IMR-90 (cell line): ENCODE results near the gene RBM23. TPM values are rescaled to one million over a fixed set of nuclear protein-coding genes. Genes with fewer than 3 reads are reported as not detected.

Source experiments
- ATAC-seq: fragments of 200-7000 bp; cut with Tn5 transposase; 2 replicates; pipeline ENCODE4 v1.9.1; 2020; ENCODE audit warnings: low read depth, mild to moderate bottlenecking, moderate library complexity
- BruUV-seq: library from RNA; stranded (reverse); fragments of 400-500 nt; replicated peaks from 2 replicates; lab custom pipeline; 2021; lab: Mats Ljungman, UMichigan
- CTCF ChIA-PET: fragments of 300-600 bp; formaldehyde crosslinking; extraction: SDS; loops from one replicate; lab custom pipeline; 2021; ENCODE audit warnings: antibody characterized with exemption; lab: Yijun Ruan, JAX
- POLR2A ChIA-PET: fragments of 300-600 bp; sonication (Branson Sonifier 250); formaldehyde crosslinking; loops from one replicate; lab custom pipeline; 2022; ENCODE audit warnings: antibody characterized with exemption; ENCODE audit not compliant: unreplicated experiment; lab: Charles Lee
- DNase-seq: peaks from one replicate; pipeline ENCODE4 v3.0.0; 2013
- H2AFZ ChIP-seq: replicated peaks from 2 replicates; pipeline ENCODE3; 2013; ENCODE audit warnings: low read length, mild to moderate bottlenecking; ENCODE audit not compliant: poor library complexity
- H2AK5ac ChIP-seq: 2 replicates; pipeline ENCODE4 v1.6.1; 2013; ENCODE audit warnings: low read depth, low read length, inconsistent platforms
- H2AK9ac ChIP-seq: replicated peaks from 2 replicates; pipeline ENCODE3; 2013; ENCODE audit warnings: mild to moderate bottlenecking, low read depth, low read length, moderate library complexity; ENCODE audit not compliant: poor library complexity
- H2BK120ac ChIP-seq: 2 replicates; pipeline ENCODE4 v1.6.1; 2013; ENCODE audit warnings: low read depth, low read length, inconsistent platforms
- H2BK15ac ChIP-seq: 3 replicates; pipeline ENCODE4 v1.6.1; 2013; ENCODE audit warnings: low read depth, low read length, inconsistent platforms
- H2BK20ac ChIP-seq: 2 replicates; pipeline ENCODE4 v1.6.1; 2013; ENCODE audit warnings: low read depth, mild to moderate bottlenecking, inconsistent platforms, low read length, moderate library complexity
- H2BK5ac ChIP-seq: 2 replicates; pipeline ENCODE4 v1.6.1; 2013; ENCODE audit warnings: mild to moderate bottlenecking, low read depth, low read length, inconsistent platforms; ENCODE audit not compliant: poor library complexity, severe bottlenecking
- H3K14ac ChIP-seq: replicated peaks from 2 replicates; pipeline ENCODE4 v1.6.1; 2013; ENCODE audit warnings: low read depth, low read length, inconsistent platforms
- H3K18ac ChIP-seq: 2 replicates; pipeline ENCODE4 v1.6.1; 2013; ENCODE audit warnings: low read depth, low read length, control low read depth
- H3K23ac ChIP-seq: 2 replicates; pipeline ENCODE4 v1.6.1; 2013; ENCODE audit warnings: low read depth, low read length, inconsistent platforms
- H3K27ac ChIP-seq: 2 replicates; pipeline ENCODE4 v1.5.1; 2013; ENCODE audit warnings: mild to moderate bottlenecking, control low read depth, low read length; ENCODE audit not compliant: insufficient read depth
- H3K27me3 ChIP-seq: 2 replicates; pipeline ENCODE4 v1.6.1; 2013; ENCODE audit warnings: low read length; ENCODE audit not compliant: control insufficient read depth, insufficient read depth
- H3K36me3 ChIP-seq: 2 replicates; pipeline ENCODE4 v1.6.1; 2013; ENCODE audit warnings: low read length, mixed read lengths; ENCODE audit not compliant: control insufficient read depth, insufficient read depth
- H3K4ac ChIP-seq: 2 replicates; pipeline ENCODE4 v1.6.1; 2013; ENCODE audit warnings: low read depth, low read length, inconsistent platforms
- H3K4me1 ChIP-seq: 2 replicates; pipeline ENCODE4 v1.6.1; 2013; ENCODE audit warnings: low read length, mixed read lengths; ENCODE audit not compliant: control insufficient read depth, insufficient read depth
- H3K4me2 ChIP-seq: 2 replicates; pipeline ENCODE4 v1.6.1; 2013; ENCODE audit warnings: low read depth, mild to moderate bottlenecking, control low read depth, low read length, moderate library complexity
- H3K4me3 ChIP-seq: 2 replicates; pipeline ENCODE4 v1.5.1; 2013; ENCODE audit warnings: low read depth, mild to moderate bottlenecking, control low read depth, low read length, moderate library complexity; ENCODE audit not compliant: insufficient read depth
- H3K56ac ChIP-seq: 2 replicates; pipeline ENCODE4 v1.6.1; 2013; ENCODE audit warnings: low read length, inconsistent platforms; ENCODE audit not compliant: insufficient read depth; ENCODE audit errors: extremely low read depth
- H3K79me1 ChIP-seq, 2 experiments: 2 replicates each; pipeline ENCODE4 v1.6.1; 2013; ENCODE audit warnings: low read length in 2 of 2, inconsistent platforms in 1 of 2, low read depth in 1 of 2
- H3K9ac ChIP-seq: 2 replicates; pipeline ENCODE4 v1.6.1; 2013; ENCODE audit warnings: low read depth, low read length, control low read depth
- H3K9me1 ChIP-seq: 2 replicates; pipeline ENCODE4 v1.6.1; 2013; ENCODE audit warnings: low read length, inconsistent platforms; ENCODE audit not compliant: insufficient read depth
- H3K9me3 ChIP-seq: 2 replicates; pipeline ENCODE4 v1.6.1; 2013; ENCODE audit warnings: low read length; ENCODE audit not compliant: control insufficient read depth, insufficient read depth
- H4K20me1 ChIP-seq: 2 replicates; pipeline ENCODE4 v1.6.1; 2013; ENCODE audit warnings: low read length, inconsistent platforms; ENCODE audit not compliant: insufficient read depth
- H4K5ac ChIP-seq: 2 replicates; pipeline ENCODE4 v1.6.1; 2013; ENCODE audit warnings: mild to moderate bottlenecking, low read depth, low read length, control low read depth
- H4K8ac ChIP-seq, 2 experiments: 2 replicates each; pipeline ENCODE4 v1.6.1; 2013; ENCODE audit warnings: low read depth in 2 of 2, low read length in 2 of 2, control low read depth in 1 of 2, inconsistent platforms in 1 of 2
- H4K91ac ChIP-seq: 2 replicates; pipeline ENCODE4 v1.6.1; 2013; ENCODE audit warnings: low read depth, low read length, inconsistent platforms; ENCODE audit not compliant: insufficient read depth
- BHLHE40 ChIP-seq: fragments of 150-350 bp; IDR thresholded peaks from 2 replicates; pipeline ENCODE4 v1.6.1; 2016; ENCODE audit warnings: mild to moderate bottlenecking, low read depth, low read length
- CEBPB ChIP-seq: IDR thresholded peaks from 2 replicates; pipeline ENCODE4 v1.6.1; 2012; ENCODE audit warnings: low read depth, low read length, improper control_type of control experiment
- CHD1 ChIP-seq: IDR thresholded peaks from 2 replicates; pipeline ENCODE4 v1.6.1; 2012; ENCODE audit warnings: low read depth, low read length, improper control_type of control experiment
- ELK1 ChIP-seq: fragments of 150-350 bp; IDR thresholded peaks from 2 replicates; pipeline ENCODE4 v1.6.1; 2016; ENCODE audit warnings: low read depth, mild to moderate bottlenecking, low read length, moderate library complexity, borderline replicate concordance
- FOS ChIP-seq: fragments of 150-350 bp; IDR thresholded peaks from 2 replicates; pipeline ENCODE4 v1.6.1; 2016; ENCODE audit warnings: low read depth, low read length
- MAFK ChIP-seq: IDR thresholded peaks from 2 replicates; pipeline ENCODE4 v1.6.1; 2012; ENCODE audit warnings: low read depth, low read length, improper control_type of control experiment
- MAZ ChIP-seq: IDR thresholded peaks from 2 replicates; pipeline ENCODE4 v1.6.1; 2012; ENCODE audit warnings: low read depth, mild to moderate bottlenecking, low read length, improper control_type of control experiment, moderate library complexity, borderline replicate concordance
- POLR2A ChIP-seq: IDR thresholded peaks from 2 replicates; pipeline ENCODE4 v1.6.1; 2012; ENCODE audit warnings: mild to moderate bottlenecking, low read depth, low read length
- RAD21 ChIP-seq: IDR thresholded peaks from 2 replicates; pipeline ENCODE4 v1.6.1; 2012; ENCODE audit warnings: low read length, improper control_type of control experiment
- RCOR1 ChIP-seq: IDR thresholded peaks from 2 replicates; pipeline ENCODE4 v1.6.1; 2012; ENCODE audit warnings: mild to moderate bottlenecking, low read length, improper control_type of control experiment; ENCODE audit not compliant: insufficient replicate concordance
- SMC3 ChIP-seq: fragments of 150-350 bp; IDR thresholded peaks from 2 replicates; pipeline ENCODE4 v1.6.1; 2016; ENCODE audit warnings: low read depth, mild to moderate bottlenecking, antibody characterized with exemption, low read length, moderate library complexity
- WGBS, 2 experiments: methylation state at CpG; one replicate each; pipeline versions ENCODE4 v1.1.5 to v1.1.7; 2013; ENCODE audit warnings: missing lambda C conversion rate in 2 of 2; ENCODE audit not compliant: insufficient read length in 1 of 2; ENCODE audit errors: extremely low coverage in 2 of 2; 5-methylcytosine and 5-hydroxymethylcytosine counted together
- dilution Hi-C: fragments of 300-500 bp; cut with HindIII; formaldehyde crosslinking; loops from one replicate; pipeline ENCODE4 v1.14.3; 2018; ENCODE audit warnings: low sequenced_read_pairs; ENCODE audit not compliant: unreplicated experiment
- in situ Hi-C: fragments of 300-500 bp; cut with MboI; formaldehyde crosslinking; loops from 3 replicates; pipeline ENCODE4 v1.14.3; 2019; ENCODE audit warnings: low sequenced_read_pairs, inconsistent platforms, mixed read lengths
- intact Hi-C: fragments of 100-400 bp; cut with micrococcal nuclease; formaldehyde crosslinking; loops from 2 replicates; pipeline ENCODE4 v1.10.0; 2022
- polyA plus RNA-seq, 3 experiments: library from polyadenylated mRNA; depleted of rRNA; stranded (reverse); fragments of >200 nt; gene quantifications; 2 replicates each; pipeline ENCODE4 v1.2.3, GENCODE V29; 2012; ENCODE audit warnings: low replicate concordance in 1 of 3
- total RNA-seq: library from RNA; depleted of rRNA; stranded (reverse); fragments of >200 nt; gene quantifications from 2 replicates; pipeline ENCODE4 v1.2.3, GENCODE V29; 2012
- TF ChIP-seq, protein P1 (sequence below): conservative IDR thresholded peaks from 2 replicates; pipeline ENCODE4 v1.5.1; 2012; ENCODE audit warnings: mild to moderate bottlenecking, low read depth, low read length, improper control_type of control experiment

Gene RBM23
- total and polyA plus RNA-seq, 2 of the 4 experiments (the other 2 are of a cell fraction) = 44.7 to 375 TPM

- Histone ChIP-seq H3K23ac (peak overlapping the region; percentile 85; the same call in 1 of the 2 replicates), H4K5ac (no peak overlapping the region; the same call in 1 of the 2 replicates), H3K14ac (0 out of 2 replicates have a peak overlapping the region, but pooled peaks have one; percentile 7), H3K56ac (no peak overlapping the region), H4K91ac (no peak overlapping the region), H3K9me3 (no peaks in the 10 kb centered on the region), H3K18ac (no peak overlapping the region), H3K36me3 (peaks cover 58% of the 10 kb centered on the region), H2AK9ac (peak overlapping the region; percentile 52), H2BK20ac (no peak overlapping the region; the same call in 1 of the 2 replicates), H3K27me3 (no peaks in the 10 kb centered on the region), H2BK15ac (peak overlapping the region; percentile 31; the same call in 1 of the 3 replicates), H4K8ac (peak overlapping the region in 1 of 2 experiments; percentile 22; a peak in 1 of 4 replicates), H3K9me1 (peaks cover 36% of the 10 kb centered on the region), H2BK120ac (no peak overlapping the region), H2AFZ (no peak overlapping the region), H3K79me1 (peaks cover 10 to 76% of the 10 kb centered on the region in 2 experiments; a peak in 3 of 4 replicates), H3K4ac (peak overlapping the region; percentile 89; the same call in 1 of the 2 replicates), H3K4me3 (no peak overlapping the region), H4K20me1 (peaks cover 45% of the 10 kb centered on the region; the same call in 1 of the 2 replicates), H3K4me1 (peaks cover 47% of the 10 kb centered on the region), H2BK5ac (peak overlapping the region; percentile 77), H3K27ac (peak overlapping the region; percentile 93; the same call in 1 of the 2 replicates), H2AK5ac (0 out of 2 replicates have a peak overlapping the region, but pooled peaks have one; percentile 14), H3K4me2 (no peak overlapping the region), H3K9ac (peak overlapping the region; percentile 63; the same call in 1 of the 2 replicates)
- in situ Hi-C loops (loop anchor here (10.0 kb wide), 1 partner anchor 261 kb away; the partner anchor contains the start of gene DAD1), intact Hi-C loops (no loop called here), dilution Hi-C loops (no loop called here)
- DNase-seq = no peak
- ChIA-PET CTCF (no interaction called here), POLR2A (no interaction called here)
- no peak for TF ChIP-seq CHD1
- TF ChIP-seq CEBPB = no peak
- no peak for TF ChIP-seq SMC3
- no peak for TF ChIP-seq FOS
- TF ChIP-seq MAZ = no peak
- no peak for TF ChIP-seq RAD21
- TF ChIP-seq MAFK = no peak
- no peak for TF ChIP-seq RCOR1
- no peak for TF ChIP-seq POLR2A
- no peak for TF ChIP-seq ELK1
- TF ChIP-seq, protein P1, sequence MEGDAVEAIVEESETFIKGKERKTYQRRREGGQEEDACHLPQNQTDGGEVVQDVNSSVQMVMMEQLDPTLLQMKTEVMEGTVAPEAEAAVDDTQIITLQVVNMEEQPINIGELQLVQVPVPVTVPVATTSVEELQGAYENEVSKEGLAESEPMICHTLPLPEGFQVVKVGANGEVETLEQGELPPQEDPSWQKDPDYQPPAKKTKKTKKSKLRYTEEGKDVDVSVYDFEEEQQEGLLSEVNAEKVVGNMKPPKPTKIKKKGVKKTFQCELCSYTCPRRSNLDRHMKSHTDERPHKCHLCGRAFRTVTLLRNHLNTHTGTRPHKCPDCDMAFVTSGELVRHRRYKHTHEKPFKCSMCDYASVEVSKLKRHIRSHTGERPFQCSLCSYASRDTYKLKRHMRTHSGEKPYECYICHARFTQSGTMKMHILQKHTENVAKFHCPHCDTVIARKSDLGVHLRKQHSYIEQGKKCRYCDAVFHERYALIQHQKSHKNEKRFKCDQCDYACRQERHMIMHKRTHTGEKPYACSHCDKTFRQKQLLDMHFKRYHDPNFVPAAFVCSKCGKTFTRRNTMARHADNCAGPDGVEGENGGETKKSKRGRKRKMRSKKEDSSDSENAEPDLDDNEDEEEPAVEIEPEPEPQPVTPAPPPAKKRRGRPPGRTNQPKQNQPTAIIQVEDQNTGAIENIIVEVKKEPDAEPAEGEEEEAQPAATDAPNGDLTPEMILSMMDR = no peak
- no peak for TF ChIP-seq BHLHE40
- WGBS, 2 experiments = 100% methylated on average over 4 of the region's 26 CpGs; no CpG with 5 or more reads in 1 of the 2 experiments
- BruUV-seq = no TSS peak
- no peak for ATAC-seq
Observed at GRCh38 chr14:22845821-22846625, 72.9 kb downstream of the RBM23 start.
